Tibial artery (tissue), 4 donors: ENCODE data around the gene ECPAS.
"Not testable (repeated sequence)": the region's sequence is repeated elsewhere in the genome, so short reads cannot be mapped to it uniquely, and the experiment has no call there.

ENCODE experiments used
- DNase-seq, 2 donors: peaks; one replicate each; pipeline ENCODE4 v3.0.0-alpha.2; 2019
- H3K27ac ChIP-seq, 2 donors: fragments of 200-600 bp; sonication (generic) in 1 of 2; 1 replicate in 1 of 2; 2 replicates in 1 of 2; pipeline ENCODE4 v1.5.1; 2018 to 2019; ENCODE audit warnings: mild to moderate bottlenecking in 1 of 2
- H3K27me3 ChIP-seq, 2 donors: fragments of 200-600 bp; sonication (generic) in 1 of 2; one replicate each; pipeline versions ENCODE4 v1.5.1 to v1.6.0; 2016 to 2019
- H3K36me3 ChIP-seq, 3 donors: fragments of 200-600 bp; sonication (generic) in 2 of 3; one replicate each; pipeline ENCODE4 v1.5.1; 2016 to 2019; ENCODE audit warnings: mild to moderate bottlenecking in 2 of 3
- H3K4me1 ChIP-seq, 4 donors: fragments of 200-600 bp; sonication (generic) in 2 of 4; 1 replicate in 3 of 4; 2 replicates in 1 of 4; pipeline ENCODE4 v1.5.1; 2016 to 2019
- H3K4me3 ChIP-seq, 2 donors: fragments of 200-600 bp; sonication (generic) in 1 of 2; 1 replicate in 1 of 2; 2 replicates in 1 of 2; pipeline ENCODE4 v1.5.1; 2018 to 2019; ENCODE audit warnings: mild to moderate bottlenecking in 2 of 2
- H3K9me3 ChIP-seq, 3 donors: fragments of 200-600 bp; sonication (generic) in 1 of 3; one replicate each; pipeline ENCODE4 v1.5.1; 2016 to 2019
- intact Hi-C: fragments of 100-400 bp; cut with DNase I; formaldehyde crosslinking; loops from one replicate; pipeline ENCODE4 v1.15.0; 2023; ENCODE audit warnings: low total_unique reads
- TF ChIP-seq, protein P1 (sequence below), 2 experiments: fragments of 200-600 bp in 1 of 2; fragments of 450-650 bp in 1 of 2; IDR thresholded peaks; one replicate each; pipeline ENCODE4 v1.5.1; 2017 to 2019; ENCODE audit warnings: antibody characterized with exemption in 2 of 2, mild to moderate bottlenecking in 1 of 2, moderate library complexity in 1 of 2

The ECPAS gene

DNA sequence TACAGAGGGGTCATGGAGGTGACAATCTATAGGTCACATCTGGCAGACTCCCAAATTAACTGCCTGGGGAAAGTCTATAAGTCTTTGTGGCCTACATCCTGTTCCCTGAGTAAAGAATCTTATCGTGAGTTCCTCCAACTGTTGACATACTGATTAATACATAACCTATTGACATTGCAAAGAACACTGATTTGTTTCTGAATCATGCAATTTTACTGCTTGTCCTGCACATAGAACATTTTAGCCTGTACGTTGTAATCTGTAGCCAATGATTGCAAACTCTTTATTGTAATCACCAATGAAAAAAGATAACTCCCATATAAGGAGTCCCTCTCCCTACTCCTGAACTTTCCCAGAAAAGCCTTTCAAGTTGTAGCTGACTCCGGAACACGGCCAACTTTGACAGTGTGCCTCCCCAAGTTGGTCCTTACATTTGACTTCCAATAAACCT lies 135.3 kb downstream of the ECPAS start:
- no peak for DNase-seq
- Histone ChIP-seq H3K27me3 (peaks cover 0 to 4% of the 10 kb centered on the region in 2 donors), H3K36me3 (no peaks in the 10 kb centered on the region), H3K4me3 (no peak overlapping the region), H3K9me3 (peaks cover 0 to 1% (median 0%) of the 10 kb centered on the region in 3 donors), H3K4me1 (no peaks in the 10 kb centered on the region), H3K27ac (no peak overlapping the region)
- TF ChIP-seq, protein P1, sequence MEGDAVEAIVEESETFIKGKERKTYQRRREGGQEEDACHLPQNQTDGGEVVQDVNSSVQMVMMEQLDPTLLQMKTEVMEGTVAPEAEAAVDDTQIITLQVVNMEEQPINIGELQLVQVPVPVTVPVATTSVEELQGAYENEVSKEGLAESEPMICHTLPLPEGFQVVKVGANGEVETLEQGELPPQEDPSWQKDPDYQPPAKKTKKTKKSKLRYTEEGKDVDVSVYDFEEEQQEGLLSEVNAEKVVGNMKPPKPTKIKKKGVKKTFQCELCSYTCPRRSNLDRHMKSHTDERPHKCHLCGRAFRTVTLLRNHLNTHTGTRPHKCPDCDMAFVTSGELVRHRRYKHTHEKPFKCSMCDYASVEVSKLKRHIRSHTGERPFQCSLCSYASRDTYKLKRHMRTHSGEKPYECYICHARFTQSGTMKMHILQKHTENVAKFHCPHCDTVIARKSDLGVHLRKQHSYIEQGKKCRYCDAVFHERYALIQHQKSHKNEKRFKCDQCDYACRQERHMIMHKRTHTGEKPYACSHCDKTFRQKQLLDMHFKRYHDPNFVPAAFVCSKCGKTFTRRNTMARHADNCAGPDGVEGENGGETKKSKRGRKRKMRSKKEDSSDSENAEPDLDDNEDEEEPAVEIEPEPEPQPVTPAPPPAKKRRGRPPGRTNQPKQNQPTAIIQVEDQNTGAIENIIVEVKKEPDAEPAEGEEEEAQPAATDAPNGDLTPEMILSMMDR (IDR thresholded peaks at IDR 0.05): no peak
- intact Hi-C loops: no loop called here

DNA sequence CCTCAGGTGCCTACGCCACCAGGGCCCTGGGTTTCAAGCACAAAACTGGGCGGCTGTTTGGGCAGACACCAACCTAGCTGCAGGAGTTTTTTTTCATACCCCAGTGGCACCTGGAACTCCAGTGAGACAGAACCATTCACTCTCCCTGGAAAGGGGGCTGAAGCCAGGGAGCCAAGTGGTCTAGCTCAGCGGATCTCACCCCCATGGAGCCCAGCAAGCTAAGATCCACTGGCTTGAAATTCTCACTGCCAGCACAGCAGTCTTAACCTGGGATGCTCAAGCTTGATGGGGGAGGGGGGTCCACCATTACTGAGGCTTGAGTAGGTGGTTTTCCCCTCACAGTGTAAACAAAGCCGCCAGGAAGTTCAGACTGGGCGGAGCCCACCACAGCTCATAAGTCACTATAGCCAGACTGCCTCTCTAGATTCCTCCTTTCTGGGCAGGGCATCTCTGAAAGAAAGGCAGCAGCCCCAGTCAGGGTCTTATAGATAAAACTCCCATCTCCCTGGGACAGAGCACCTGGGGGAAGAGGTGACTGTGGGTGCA lies 149.8 kb downstream of the ECPAS start:
- DNase-seq, H3K4me1 ChIP-seq, H3K9me3 ChIP-seq, intact Hi-C loops, H3K27ac ChIP-seq, H3K4me3 ChIP-seq, H3K36me3 ChIP-seq, H3K27me3 ChIP-seq: not testable (repeated sequence)

DNA sequence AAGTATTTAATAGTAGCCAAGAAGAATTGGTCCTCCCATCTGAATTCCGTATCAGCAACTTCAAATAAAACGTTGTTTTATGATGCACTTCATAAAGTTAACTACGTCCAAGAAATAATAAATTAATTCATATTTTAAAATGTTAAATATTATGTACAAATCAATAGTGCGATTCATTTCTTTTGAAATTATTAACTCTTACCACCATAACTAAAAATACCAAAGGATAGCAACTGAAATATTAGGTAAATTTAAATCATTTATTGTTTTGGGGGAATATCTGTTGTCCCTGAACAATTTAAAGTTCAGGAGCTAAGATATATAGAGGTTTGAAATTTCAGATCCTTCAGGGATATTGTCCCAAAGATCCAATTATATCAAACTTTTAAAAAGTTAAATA lies 154.1 kb downstream of the ECPAS start, which contains the start of gene OR2K2:
TSS of gene OR2K2 (minus strand) at position 101 of the 400 bp plus-strand sequence. CDS start 1,791 bp downstream, outside the sequence.
- Histone ChIP-seq H3K27ac (no peak within 1 kb of the TSS), H3K36me3 (no peaks in the 10 kb centered on the region), H3K4me3 (no peak within 1 kb of the TSS), H3K4me1 (no peaks in the 10 kb centered on the region), H3K9me3 (no peaks in the 10 kb centered on the region), H3K27me3 (no peaks in the 10 kb centered on the region)
- no peak for DNase-seq
- TF ChIP-seq, protein P1 (IDR thresholded peaks at IDR 0.05): no peak
- intact Hi-C loops: no loop called here

DNA sequence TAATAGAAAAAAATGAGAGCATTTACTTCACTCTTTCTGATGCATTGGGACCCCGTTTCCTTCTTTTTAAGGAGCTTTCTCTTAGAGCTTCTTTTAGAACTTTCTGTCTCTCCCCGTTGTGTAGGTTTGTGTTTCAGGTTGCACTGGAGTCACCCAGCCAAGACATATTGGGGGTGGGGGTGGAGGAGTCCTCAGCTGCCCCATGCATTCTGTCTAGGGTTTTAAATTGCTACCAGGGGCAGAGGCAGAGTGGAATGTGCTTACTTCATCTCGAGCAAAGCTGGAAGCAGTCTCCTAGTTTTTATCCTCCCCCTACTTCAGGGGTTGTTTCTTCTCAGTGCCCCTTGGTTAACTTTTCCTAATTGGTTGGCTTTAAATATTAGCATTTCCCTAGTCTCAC lies 163.6 kb downstream of the ECPAS start:
- Histone ChIP-seq H3K27ac (no peak overlapping the region), H3K4me3 (no peak overlapping the region), H3K36me3 (no peaks in the 10 kb centered on the region), H3K4me1 (no peaks in the 10 kb centered on the region), H3K9me3 (no peaks in the 10 kb centered on the region), H3K27me3 (no peaks in the 10 kb centered on the region)
- TF ChIP-seq, protein P1 (IDR thresholded peaks at IDR 0.05): no peak
- no peak for DNase-seq
- intact Hi-C loops: no loop called here

DNA sequence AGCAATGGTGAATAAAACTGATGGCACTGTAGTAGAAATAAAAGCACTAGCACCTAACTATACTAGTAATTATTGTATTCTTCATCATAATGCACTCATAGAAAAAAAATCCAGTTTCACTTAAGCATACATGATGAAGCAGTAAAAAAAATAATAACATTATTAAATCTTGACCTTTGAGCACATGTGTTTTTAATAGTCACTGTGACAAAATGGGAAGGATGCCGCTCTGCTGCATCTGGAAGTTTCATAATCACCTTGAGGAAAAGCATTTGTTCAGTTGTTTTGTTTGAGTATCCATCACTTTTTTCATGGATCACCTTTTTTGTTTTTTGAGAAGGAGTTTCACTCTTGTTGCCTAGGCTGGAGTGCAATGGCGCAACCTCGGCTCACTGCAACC lies 167.4 kb downstream of the ECPAS start:
- no peak overlapping the region for H3K27ac ChIP-seq
- no peaks in the 10 kb centered on the region for H3K27me3 ChIP-seq
- intact Hi-C loops: no loop called here
- DNase-seq: no peak
- no peaks in the 10 kb centered on the region for H3K36me3 ChIP-seq
- H3K4me3 ChIP-seq: no peak overlapping the region
- H3K9me3 ChIP-seq: no peaks in the 10 kb centered on the region
- TF ChIP-seq, protein P1 (IDR thresholded peaks at IDR 0.05): no peak
- H3K4me1 ChIP-seq: no peaks in the 10 kb centered on the region
